Measurements from ENCODE around the gene NDST1. TPM values are rescaled to one million over a fixed set of nuclear protein-coding genes. Genes with fewer than 3 reads are reported as not detected.

The NDST1 gene
- total RNA-seq, 1 experiment from 2014 or later, result 8.4 TPM

DNA sequence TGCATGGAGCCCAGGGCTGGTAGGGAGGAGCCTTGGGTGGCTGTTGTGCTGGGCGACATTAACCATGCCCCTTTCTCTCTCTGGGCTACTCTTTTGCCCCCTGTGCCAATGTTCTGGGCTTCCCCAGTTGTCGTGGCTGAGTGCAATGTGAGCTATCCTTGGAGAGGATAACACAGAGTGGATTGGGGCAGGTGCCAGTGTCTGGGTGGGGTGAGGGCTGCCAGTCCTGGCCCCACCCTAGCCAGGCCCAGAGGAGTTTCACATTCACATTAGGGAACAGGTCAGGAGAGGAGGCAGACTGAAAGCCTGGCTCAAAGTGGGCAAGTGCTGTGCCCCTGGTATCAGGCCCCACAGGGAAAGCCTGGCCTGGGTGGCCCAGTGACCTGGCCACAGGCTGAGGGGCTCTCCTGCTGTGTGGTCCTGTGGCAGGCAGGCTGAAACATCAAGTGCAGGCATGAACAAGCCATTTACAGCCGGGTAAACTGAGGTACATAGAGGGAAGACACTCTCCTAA lies 7.5 kb upstream of the NDST1 start:
- H3K9ac ChIP-seq (ENCODE audit: low read length), result no peak overlapping the region

GRCh38 chr5:150500905-150501304 lies 7.0 kb upstream of the NDST1 start:
- Histone ChIP-seq H2AFZ (ENCODE audit: low read length) (no peak overlapping the region), H3K4me3 (ENCODE audit: low read length) (no peak overlapping the region), H3K4me2 (ENCODE audit: low read depth, low read length, poor library complexity, severe bottlenecking) (no peak overlapping the region), H3K9ac (ENCODE audit: low read length) (no peak overlapping the region), H3K27me3 (ENCODE audit: low read length) (no peaks in the 10 kb centered on the region), H3K4me1 (ENCODE audit: low read length) (no peaks in the 10 kb centered on the region), H3K9me2 (replicated peaks; ENCODE audit: insufficient read depth, low read length) (no peaks in the 10 kb centered on the region), H4K20me1 (ENCODE audit: insufficient read depth, low read depth, low read length) (peaks cover 38% of the 10 kb centered on the region), H3K9me3 (ENCODE audit: low read length) (no peaks in the 10 kb centered on the region), H3K27ac (ENCODE audit: low read length) (no peak overlapping the region), H3K36me3 (ENCODE audit: insufficient read depth, low read length) (no peaks in the 10 kb centered on the region), H3K79me2 (ENCODE audit: low read length) (no peaks in the 10 kb centered on the region)
- DNase-seq, result no peak

More for the DNA sequence above, 7.5 kb upstream of the NDST1 start:
- Histone ChIP-seq H3K27me3 (ENCODE audit: low read length) (no peaks in the 10 kb centered on the region), H3K4me1 (ENCODE audit: low read length) (no peaks in the 10 kb centered on the region), H3K9me3 (ENCODE audit: low read length) (no peaks in the 10 kb centered on the region), H4K20me1 (ENCODE audit: insufficient read depth, low read depth, low read length) (peaks cover 40% of the 10 kb centered on the region), H3K27ac (ENCODE audit: low read length) (no peak overlapping the region), H3K9me2 (replicated peaks; ENCODE audit: insufficient read depth, low read length) (no peaks in the 10 kb centered on the region), H3K79me2 (ENCODE audit: low read length) (no peaks in the 10 kb centered on the region), H3K4me3 (ENCODE audit: low read length) (no peak overlapping the region), H2AFZ (ENCODE audit: low read length) (no peak overlapping the region), H3K36me3 (ENCODE audit: insufficient read depth, low read length) (no peaks in the 10 kb centered on the region), H3K4me2 (ENCODE audit: low read depth, low read length, poor library complexity, severe bottlenecking) (no peak overlapping the region)
- DNase-seq, result no peak

- Histone ChIP-seq H3K4me3 (ENCODE audit: low read length) (no peak overlapping the region), H3K4me1 (ENCODE audit: low read length) (no peaks in the 10 kb centered on the region), H4K20me1 (ENCODE audit: insufficient read depth, low read depth, low read length) (peaks cover 47% of the 10 kb centered on the region), H3K9me3 (ENCODE audit: low read length) (no peaks in the 10 kb centered on the region), H3K79me2 (ENCODE audit: low read length) (no peaks in the 10 kb centered on the region), H3K9me2 (replicated peaks; ENCODE audit: insufficient read depth, low read length) (no peaks in the 10 kb centered on the region), H3K27ac (ENCODE audit: low read length) (no peak overlapping the region), H2AFZ (ENCODE audit: low read length) (no peak overlapping the region), H3K9ac (ENCODE audit: low read length) (no peak overlapping the region), H3K27me3 (ENCODE audit: low read length) (no peaks in the 10 kb centered on the region), H3K36me3 (ENCODE audit: insufficient read depth, low read length) (no peaks in the 10 kb centered on the region), H3K4me2 (ENCODE audit: low read depth, low read length, poor library complexity, severe bottlenecking) (no peak overlapping the region)
- DNase-seq, result no peak
These were observed 5.8 kb upstream of the NDST1 start for GRCh38 chr5:150502106-150502505.

DNA sequence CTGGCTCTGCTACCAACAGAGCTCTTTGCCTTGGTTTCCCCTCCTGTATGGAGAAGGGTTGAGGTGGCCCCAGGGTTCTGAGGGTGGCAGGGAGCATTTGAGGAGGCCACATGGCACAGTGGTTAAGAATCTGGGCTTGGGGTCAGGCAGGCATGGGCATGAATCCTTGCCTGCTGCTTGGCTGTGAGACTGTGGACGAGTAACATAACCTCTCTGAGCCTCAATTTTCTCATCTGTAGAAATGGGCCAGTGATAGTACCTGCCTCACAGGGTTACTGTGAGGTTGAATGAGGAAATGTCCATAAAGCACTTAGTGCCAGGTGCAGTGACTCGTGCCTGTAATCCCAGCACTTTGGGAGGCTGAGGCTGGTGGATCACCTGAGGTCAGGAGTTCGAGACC lies 5.1 kb upstream of the NDST1 start:
- H3K9me2 ChIP-seq (replicated peaks; ENCODE audit: insufficient read depth, low read length), result no peaks in the 10 kb centered on the region
- no peak overlapping the region for H3K27ac ChIP-seq (ENCODE audit: low read length)
- H3K79me2 ChIP-seq (ENCODE audit: low read length), result no peaks in the 10 kb centered on the region
- no peaks in the 10 kb centered on the region for H3K9me3 ChIP-seq (ENCODE audit: low read length)
- H3K9ac ChIP-seq (ENCODE audit: low read length), result no peak overlapping the region
- DNase-seq, result no peak
- peaks cover 55% of the 10 kb centered on the region for H4K20me1 ChIP-seq (ENCODE audit: insufficient read depth, low read depth, low read length)
- no peak overlapping the region for H2AFZ ChIP-seq (ENCODE audit: low read length)
- H3K4me1 ChIP-seq (ENCODE audit: low read length), result no peaks in the 10 kb centered on the region
- no peak overlapping the region for H3K4me3 ChIP-seq (ENCODE audit: low read length)
- H3K4me2 ChIP-seq (ENCODE audit: low read depth, low read length, poor library complexity, severe bottlenecking), result no peak overlapping the region
- H3K36me3 ChIP-seq (ENCODE audit: insufficient read depth, low read length), result no peaks in the 10 kb centered on the region
- H3K27me3 ChIP-seq (ENCODE audit: low read length), result no peaks in the 10 kb centered on the region

GRCh38 chr5:150503386-150503785 lies 4.5 kb upstream of the NDST1 start:
- H4K20me1 ChIP-seq (ENCODE audit: insufficient read depth, low read depth, low read length), result peaks cover 56% of the 10 kb centered on the region
- no peak for DNase-seq
- H3K79me2 ChIP-seq (ENCODE audit: low read length), result no peaks in the 10 kb centered on the region

DNA sequence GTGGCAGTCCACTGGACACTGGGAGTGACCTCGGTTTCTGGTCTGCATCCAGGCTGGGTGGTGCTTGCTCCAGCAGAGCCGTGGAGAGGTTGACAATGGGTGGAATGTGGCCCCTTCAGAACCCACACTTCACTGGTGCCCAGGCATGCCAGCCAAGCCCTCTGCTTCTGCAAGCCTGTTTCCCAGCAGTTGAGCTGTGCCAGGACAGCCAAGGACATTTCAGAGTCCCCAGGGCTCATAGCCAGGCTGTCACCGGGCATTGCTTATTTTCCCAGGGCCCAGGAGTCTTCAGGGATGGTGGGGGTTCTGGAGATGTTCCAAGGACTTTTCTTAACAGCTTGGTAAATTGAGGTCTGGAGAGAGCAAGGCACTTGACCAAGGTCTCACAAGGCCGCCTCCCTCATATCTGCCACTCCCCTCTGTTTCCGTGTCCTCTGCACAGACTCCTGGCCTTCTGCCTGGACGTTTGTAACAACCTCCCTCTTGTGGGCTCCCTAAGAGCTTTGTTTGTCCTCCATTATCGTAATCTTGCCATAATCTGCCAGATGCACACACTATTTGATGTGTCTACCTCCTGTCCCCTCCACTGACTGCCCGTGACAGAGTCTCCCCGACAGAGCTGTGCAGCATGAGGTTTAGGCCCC lies 3.8 kb upstream of the NDST1 start:
- no peak overlapping the region for H3K4me2 ChIP-seq (ENCODE audit: low read depth, low read length, poor library complexity, severe bottlenecking)
- H4K20me1 ChIP-seq (ENCODE audit: insufficient read depth, low read depth, low read length), result peaks cover 60% of the 10 kb centered on the region
- H3K79me2 ChIP-seq (ENCODE audit: low read length), result no peaks in the 10 kb centered on the region
- no peak overlapping the region for H2AFZ ChIP-seq (ENCODE audit: low read length)
- DNase-seq, result no peak
- no peaks in the 10 kb centered on the region for H3K27me3 ChIP-seq (ENCODE audit: low read length)
- H3K9ac ChIP-seq (ENCODE audit: low read length), result no peak overlapping the region
- no peaks in the 10 kb centered on the region for H3K36me3 ChIP-seq (ENCODE audit: insufficient read depth, low read length)
- no peak overlapping the region for H3K4me3 ChIP-seq (ENCODE audit: low read length)
- H3K9me3 ChIP-seq (ENCODE audit: low read length), result no peaks in the 10 kb centered on the region
- H3K4me1 ChIP-seq (ENCODE audit: low read length), result no peaks in the 10 kb centered on the region
- H3K9me2 ChIP-seq (replicated peaks; ENCODE audit: insufficient read depth, low read length), result no peaks in the 10 kb centered on the region
- no peak overlapping the region for H3K27ac ChIP-seq (ENCODE audit: low read length)

More at GRCh38 chr5:150503386-150503785, 4.5 kb upstream of the NDST1 start:
- H2AFZ ChIP-seq (ENCODE audit: low read length), result no peak overlapping the region
- no peaks in the 10 kb centered on the region for H3K4me1 ChIP-seq (ENCODE audit: low read length)
- no peaks in the 10 kb centered on the region for H3K9me3 ChIP-seq (ENCODE audit: low read length)
- no peak overlapping the region for H3K9ac ChIP-seq (ENCODE audit: low read length)
- no peaks in the 10 kb centered on the region for H3K36me3 ChIP-seq (ENCODE audit: insufficient read depth, low read length)
- H3K4me2 ChIP-seq (ENCODE audit: low read depth, low read length, poor library complexity, severe bottlenecking), result no peak overlapping the region
- no peaks in the 10 kb centered on the region for H3K9me2 ChIP-seq (replicated peaks; ENCODE audit: insufficient read depth, low read length)
- H3K27me3 ChIP-seq (ENCODE audit: low read length), result no peaks in the 10 kb centered on the region
- H3K4me3 ChIP-seq (ENCODE audit: low read length), result no peak overlapping the region
- H3K27ac ChIP-seq (ENCODE audit: low read length), result no peak overlapping the region

GRCh38 chr5:150505041-150505511 lies 2.9 kb upstream of the NDST1 start:
- Histone ChIP-seq H3K27ac (ENCODE audit: low read length) (no peak overlapping the region), H2AFZ (ENCODE audit: low read length) (no peak overlapping the region), H3K4me3 (ENCODE audit: low read length) (no peak overlapping the region), H3K9me3 (ENCODE audit: low read length) (no peaks in the 10 kb centered on the region), H3K36me3 (ENCODE audit: insufficient read depth, low read length) (no peaks in the 10 kb centered on the region), H3K9ac (ENCODE audit: low read length) (no peak overlapping the region), H3K79me2 (ENCODE audit: low read length) (no peaks in the 10 kb centered on the region), H3K4me1 (ENCODE audit: low read length) (no peaks in the 10 kb centered on the region), H4K20me1 (ENCODE audit: insufficient read depth, low read depth, low read length) (peaks cover 60% of the 10 kb centered on the region), H3K27me3 (ENCODE audit: low read length) (no peaks in the 10 kb centered on the region), H3K9me2 (replicated peaks; ENCODE audit: insufficient read depth, low read length) (no peaks in the 10 kb centered on the region), H3K4me2 (ENCODE audit: low read depth, low read length, poor library complexity, severe bottlenecking) (no peak overlapping the region)
- no peak for DNase-seq

- H4K20me1 ChIP-seq (ENCODE audit: insufficient read depth, low read depth, low read length), result peaks cover 55% of the 10 kb centered on the region
- H3K4me1 ChIP-seq (ENCODE audit: low read length), result no peaks in the 10 kb centered on the region
- no peak for DNase-seq
- H3K9ac ChIP-seq (ENCODE audit: low read length), result no peak overlapping the region
- no peaks in the 10 kb centered on the region for H3K79me2 ChIP-seq (ENCODE audit: low read length)
- no peaks in the 10 kb centered on the region for H3K9me2 ChIP-seq (replicated peaks; ENCODE audit: insufficient read depth, low read length)
- H3K36me3 ChIP-seq (ENCODE audit: insufficient read depth, low read length), result no peaks in the 10 kb centered on the region
- no peaks in the 10 kb centered on the region for H3K27me3 ChIP-seq (ENCODE audit: low read length)
- H3K4me3 ChIP-seq (ENCODE audit: low read length), result no peak overlapping the region
- no peaks in the 10 kb centered on the region for H3K9me3 ChIP-seq (ENCODE audit: low read length)
- no peak overlapping the region for H3K27ac ChIP-seq (ENCODE audit: low read length)
- no peak overlapping the region for H2AFZ ChIP-seq (ENCODE audit: low read length)
- no peak overlapping the region for H3K4me2 ChIP-seq (ENCODE audit: low read depth, low read length, poor library complexity, severe bottlenecking)
These were observed 2.1 kb upstream of the NDST1 start for GRCh38 chr5:150505816-150506215.

All from Karpas-422 (cell line).